ENCODE measurements around the gene PCMTD2. TPM values are rescaled to one million over a fixed set of nuclear protein-coding genes. Genes with fewer than 3 reads are reported as not detected.

Gene PCMTD2
- total and polyA plus RNA-seq, 2 experiments from 2014 or later = 33.8 to 76.1 TPM

DNA sequence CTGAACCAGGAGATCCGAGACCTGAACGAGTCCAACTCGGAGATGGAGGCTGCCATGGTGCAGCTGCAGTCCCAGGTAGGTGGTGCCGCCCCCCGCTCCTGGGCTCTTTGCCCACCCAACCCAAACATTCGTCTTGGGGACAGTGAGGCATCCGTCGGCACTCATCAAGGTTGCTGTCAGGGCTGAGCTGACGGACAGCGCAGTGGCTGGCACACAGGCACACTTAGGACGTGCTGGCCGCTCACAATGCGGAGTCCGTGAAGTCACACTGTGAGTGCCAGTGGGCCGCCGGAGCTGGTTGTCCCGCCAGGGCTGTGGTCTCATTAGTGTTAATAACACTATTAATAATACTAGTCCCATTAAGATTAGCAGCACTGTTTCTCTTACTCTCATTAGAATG lies 18.2 kb upstream of the PCMTD2 start (continued):
- TF ChIP-seq, protein P1, sequence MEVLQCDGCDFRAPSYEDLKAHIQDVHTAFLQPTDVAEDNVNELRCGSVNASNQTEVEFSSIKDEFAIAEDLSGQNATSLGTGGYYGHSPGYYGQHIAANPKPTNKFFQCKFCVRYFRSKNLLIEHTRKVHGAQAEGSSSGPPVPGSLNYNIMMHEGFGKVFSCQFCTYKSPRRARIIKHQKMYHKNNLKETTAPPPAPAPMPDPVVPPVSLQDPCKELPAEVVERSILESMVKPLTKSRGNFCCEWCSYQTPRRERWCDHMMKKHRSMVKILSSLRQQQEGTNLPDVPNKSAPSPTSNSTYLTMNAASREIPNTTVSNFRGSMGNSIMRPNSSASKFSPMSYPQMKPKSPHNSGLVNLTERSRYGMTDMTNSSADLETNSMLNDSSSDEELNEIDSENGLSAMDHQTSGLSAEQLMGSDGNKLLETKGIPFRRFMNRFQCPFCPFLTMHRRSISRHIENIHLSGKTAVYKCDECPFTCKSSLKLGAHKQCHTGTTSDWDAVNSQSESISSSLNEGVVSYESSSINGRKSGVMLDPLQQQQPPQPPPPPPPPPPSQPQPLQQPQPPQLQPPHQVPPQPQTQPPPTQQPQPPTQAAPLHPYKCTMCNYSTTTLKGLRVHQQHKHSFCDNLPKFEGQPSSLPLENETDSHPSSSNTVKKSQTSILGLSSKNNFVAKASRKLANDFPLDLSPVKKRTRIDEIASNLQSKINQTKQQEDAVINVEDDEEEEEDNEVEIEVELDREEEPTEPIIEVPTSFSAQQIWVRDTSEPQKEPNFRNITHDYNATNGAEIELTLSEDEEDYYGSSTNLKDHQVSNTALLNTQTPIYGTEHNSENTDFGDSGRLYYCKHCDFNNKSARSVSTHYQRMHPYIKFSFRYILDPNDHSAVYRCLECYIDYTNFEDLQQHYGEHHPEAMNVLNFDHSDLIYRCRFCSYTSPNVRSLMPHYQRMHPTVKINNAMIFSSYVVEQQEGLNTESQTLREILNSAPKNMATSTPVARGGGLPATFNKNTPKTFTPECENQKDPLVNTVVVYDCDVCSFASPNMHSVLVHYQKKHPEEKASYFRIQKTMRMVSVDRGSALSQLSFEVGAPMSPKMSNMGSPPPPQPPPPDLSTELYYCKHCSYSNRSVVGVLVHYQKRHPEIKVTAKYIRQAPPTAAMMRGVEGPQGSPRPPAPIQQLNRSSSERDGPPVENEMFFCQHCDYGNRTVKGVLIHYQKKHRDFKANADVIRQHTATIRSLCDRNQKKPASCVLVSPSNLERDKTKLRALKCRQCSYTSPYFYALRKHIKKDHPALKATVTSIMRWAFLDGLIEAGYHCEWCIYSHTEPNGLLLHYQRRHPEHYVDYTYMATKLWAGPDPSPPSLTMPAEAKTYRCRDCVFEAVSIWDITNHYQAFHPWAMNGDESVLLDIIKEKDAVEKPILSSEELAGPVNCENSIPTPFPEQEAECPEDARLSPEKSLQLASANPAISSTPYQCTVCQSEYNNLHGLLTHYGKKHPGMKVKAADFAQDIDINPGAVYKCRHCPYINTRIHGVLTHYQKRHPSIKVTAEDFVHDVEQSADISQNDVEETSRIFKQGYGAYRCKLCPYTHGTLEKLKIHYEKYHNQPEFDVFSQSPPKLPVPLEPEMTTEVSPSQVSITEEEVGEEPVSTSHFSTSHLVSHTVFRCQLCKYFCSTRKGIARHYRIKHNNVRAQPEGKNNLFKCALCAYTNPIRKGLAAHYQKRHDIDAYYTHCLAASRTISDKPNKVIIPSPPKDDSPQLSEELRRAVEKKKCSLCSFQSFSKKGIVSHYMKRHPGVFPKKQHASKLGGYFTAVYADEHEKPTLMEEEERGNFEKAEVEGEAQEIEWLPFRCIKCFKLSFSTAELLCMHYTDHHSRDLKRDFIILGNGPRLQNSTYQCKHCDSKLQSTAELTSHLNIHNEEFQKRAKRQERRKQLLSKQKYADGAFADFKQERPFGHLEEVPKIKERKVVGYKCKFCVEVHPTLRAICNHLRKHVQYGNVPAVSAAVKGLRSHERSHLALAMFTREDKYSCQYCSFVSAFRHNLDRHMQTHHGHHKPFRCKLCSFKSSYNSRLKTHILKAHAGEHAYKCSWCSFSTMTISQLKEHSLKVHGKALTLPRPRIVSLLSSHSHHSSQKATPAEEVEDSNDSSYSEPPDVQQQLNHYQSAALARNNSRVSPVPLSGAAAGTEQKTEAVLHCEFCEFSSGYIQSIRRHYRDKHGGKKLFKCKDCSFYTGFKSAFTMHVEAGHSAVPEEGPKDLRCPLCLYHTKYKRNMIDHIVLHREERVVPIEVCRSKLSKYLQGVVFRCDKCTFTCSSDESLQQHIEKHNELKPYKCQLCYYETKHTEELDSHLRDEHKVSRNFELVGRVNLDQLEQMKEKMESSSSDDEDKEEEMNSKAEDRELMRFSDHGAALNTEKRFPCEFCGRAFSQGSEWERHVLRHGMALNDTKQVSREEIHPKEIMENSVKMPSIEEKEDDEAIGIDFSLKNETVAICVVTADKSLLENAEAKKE (CRISPR knock-in tag; IDR thresholded peaks at IDR 0.05) = no peak
- TF ChIP-seq STAT1 (IDR thresholded peaks at IDR 0.05; ENCODE audit: unreplicated experiment) (no peak), EZH2phosphoT487 (IDR thresholded peaks at IDR 0.05; ENCODE audit: unreplicated experiment) (no peak), ZNF331 (CRISPR knock-in tag; IDR thresholded peaks at IDR 0.05; ENCODE audit: low read depth) (no peak)

DNA sequence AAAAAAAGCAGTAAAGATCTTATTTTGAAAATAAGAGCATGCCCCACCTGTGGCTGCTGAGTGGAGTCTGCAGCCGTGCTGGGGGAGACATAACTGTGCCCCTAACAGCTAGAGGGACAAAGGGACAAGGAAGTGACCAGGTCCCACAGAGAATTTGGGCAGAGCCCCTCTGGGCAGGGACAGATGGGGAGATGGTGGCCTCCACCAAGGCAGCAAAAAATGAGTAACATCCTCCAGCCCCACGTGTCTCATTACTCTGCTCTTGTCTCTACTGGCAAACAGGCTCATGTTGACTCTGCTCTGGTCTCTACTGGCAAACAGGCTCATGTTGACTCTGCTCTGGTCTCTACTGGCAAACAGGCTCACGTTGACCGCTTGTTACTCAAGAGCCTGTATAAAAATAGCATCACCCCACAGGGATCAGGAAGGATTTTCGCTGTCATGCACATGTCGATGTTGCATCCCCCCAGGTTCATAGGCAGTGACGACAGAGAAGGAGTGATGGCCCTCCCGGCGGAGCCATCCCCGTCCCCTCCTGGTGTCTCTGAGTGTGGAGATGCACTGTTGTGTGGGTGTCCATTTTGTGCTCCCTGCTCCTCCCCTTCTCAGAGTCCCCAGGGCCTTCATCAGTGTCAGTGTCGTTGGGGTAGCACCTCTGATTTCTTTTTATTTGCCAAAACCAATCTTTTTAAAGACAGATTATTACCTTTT lies 17.3 kb upstream of the PCMTD2 start:
- no peak for TF ChIP-seq STAT1 (IDR thresholded peaks at IDR 0.05; ENCODE audit: unreplicated experiment)
- H4K20me1 ChIP-seq (replicated peaks; ENCODE audit: insufficient read depth) = no peaks in the 10 kb centered on the region
- H3K27ac Mint-ChIP-seq = no peak overlapping the region

More for the DNA sequence above, 17.3 kb upstream of the PCMTD2 start:
- H2AFZ ChIP-seq = no peak overlapping the region
- no peak for DNase-seq (ENCODE audit: low spot score)
- H3K4me1 ChIP-seq (ENCODE audit: insufficient read depth) = no peaks in the 10 kb centered on the region
- no peak for ATAC-seq
- Mint-ChIP-seq H3K9me3 (peaks cover 34% of the 10 kb centered on the region), H3K4me1 (no peaks in the 10 kb centered on the region; the same call in 2 of the 3 replicates), H3K27me3 (ENCODE audit: insufficient read depth, low read depth, poor library complexity) (peaks cover 8% of the 10 kb centered on the region), H3K4me3 (no peak overlapping the region), H3K36me3 (ENCODE audit: low read depth) (peaks cover 20% of the 10 kb centered on the region)
- no peaks in the 10 kb centered on the region for H3K9me2 ChIP-seq (ENCODE audit: insufficient read depth)
- H3K27ac ChIP-seq (ENCODE audit: low read depth) = no peak overlapping the region
- no peaks in the 10 kb centered on the region for H3K27me3 ChIP-seq (ENCODE audit: insufficient read depth)
- H3K36me3 ChIP-seq (ENCODE audit: insufficient read depth) = no peaks in the 10 kb centered on the region
- H3K4me3 ChIP-seq = no peak overlapping the region
- no peaks in the 10 kb centered on the region for H3K79me2 ChIP-seq (replicated peaks; ENCODE audit: insufficient read depth)
- no peak overlapping the region for H3K4me2 ChIP-seq
- H3F3A ChIP-seq (replicated peaks; ENCODE audit: low read depth) = no peaks in the 10 kb centered on the region
